ENCODE data around the gene APOD. TPM values are rescaled to one million over a fixed set of nuclear protein-coding genes. Genes with fewer than 3 reads are reported as not detected.

Gene APOD
- total RNA-seq, 6 donors from 2014 or later = 29.7 to 120 (median 67.4) TPM

DNA sequence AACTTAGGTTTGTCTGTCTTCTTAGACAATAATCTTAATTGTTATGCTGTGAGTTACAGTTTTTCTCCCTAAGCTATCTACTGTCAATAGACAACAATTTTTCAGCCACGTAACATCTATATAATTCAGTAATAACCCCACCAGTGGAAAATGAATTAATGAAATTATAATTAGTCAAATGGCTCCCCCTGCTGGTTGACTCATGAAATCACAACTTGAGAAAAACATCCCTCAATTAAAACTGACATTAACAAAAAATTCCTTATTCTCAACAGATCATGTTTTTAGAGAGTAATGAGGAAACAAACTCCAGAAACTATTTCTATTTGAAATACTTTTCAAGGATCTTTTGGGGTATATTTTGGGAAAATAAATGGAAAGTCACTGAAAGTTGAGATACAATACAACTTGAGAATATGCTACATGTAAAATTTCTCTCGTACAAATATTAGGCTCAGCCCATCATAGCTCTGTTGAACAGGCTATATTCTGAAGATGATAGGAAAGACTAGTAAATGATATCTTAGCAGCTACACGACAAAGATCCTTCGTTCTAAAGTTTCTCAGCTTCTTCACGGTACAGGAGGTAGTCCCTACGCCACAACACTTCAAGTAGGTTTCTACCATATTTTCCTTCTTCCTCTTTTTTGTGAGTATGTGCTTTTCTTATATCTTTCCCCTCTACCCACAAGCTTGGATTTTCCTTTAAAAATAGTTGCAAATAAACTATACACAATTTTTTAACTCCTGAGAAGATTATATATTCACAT is 61.3 kb downstream of the APOD start:
- WGBS, 2 donors = 56 to 59% methylated on average over 6 of the region's 6 CpGs

More for the DNA sequence above, 61.3 kb downstream of the APOD start:
- no peaks in the 10 kb centered on the region for H3K27me3 ChIP-seq
- no peak overlapping the region for H3K27ac ChIP-seq
- peaks cover 11 to 43% (median 16%) of the 10 kb centered on the region in 4 donors for H3K36me3 ChIP-seq
- H3K4me3 ChIP-seq = no peak overlapping the region
- no peak for DNase-seq
- ATAC-seq (ENCODE audit: low FRiP score in 2 of 2) = peak in 1 of 2 donors; percentile 53
- peaks cover 0 to 7% (median 2%) of the 10 kb centered on the region in 4 donors for H3K4me1 ChIP-seq
- no peak for TF ChIP-seq POLR2AphosphoS5 (IDR thresholded peaks at IDR 0.05)
- no peak for TF ChIP-seq EP300 (IDR thresholded peaks at IDR 0.05)
- TF ChIP-seq, protein P1, sequence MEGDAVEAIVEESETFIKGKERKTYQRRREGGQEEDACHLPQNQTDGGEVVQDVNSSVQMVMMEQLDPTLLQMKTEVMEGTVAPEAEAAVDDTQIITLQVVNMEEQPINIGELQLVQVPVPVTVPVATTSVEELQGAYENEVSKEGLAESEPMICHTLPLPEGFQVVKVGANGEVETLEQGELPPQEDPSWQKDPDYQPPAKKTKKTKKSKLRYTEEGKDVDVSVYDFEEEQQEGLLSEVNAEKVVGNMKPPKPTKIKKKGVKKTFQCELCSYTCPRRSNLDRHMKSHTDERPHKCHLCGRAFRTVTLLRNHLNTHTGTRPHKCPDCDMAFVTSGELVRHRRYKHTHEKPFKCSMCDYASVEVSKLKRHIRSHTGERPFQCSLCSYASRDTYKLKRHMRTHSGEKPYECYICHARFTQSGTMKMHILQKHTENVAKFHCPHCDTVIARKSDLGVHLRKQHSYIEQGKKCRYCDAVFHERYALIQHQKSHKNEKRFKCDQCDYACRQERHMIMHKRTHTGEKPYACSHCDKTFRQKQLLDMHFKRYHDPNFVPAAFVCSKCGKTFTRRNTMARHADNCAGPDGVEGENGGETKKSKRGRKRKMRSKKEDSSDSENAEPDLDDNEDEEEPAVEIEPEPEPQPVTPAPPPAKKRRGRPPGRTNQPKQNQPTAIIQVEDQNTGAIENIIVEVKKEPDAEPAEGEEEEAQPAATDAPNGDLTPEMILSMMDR (IDR thresholded peaks at IDR 0.05) = peak; percentile 60 to 81 (median 70)
- H3K9me3 ChIP-seq = no peaks in the 10 kb centered on the region

Small RNAs within 50 kb of the gene (small RNA-seq; reads per million reads assigned to genes)
- gene RN7SL73P = 0 reads per million in 4 donors
- gene RNU6ATAC24P = 0 reads per million in 4 donors

Other genes starting within 250 kb of the APOD start
- 10 to 100 TPM; 30.6 to 75.2 (median 52.3) TPM for gene ACAP2, start 140.9 kb downstream of the APOD start, total RNA-seq
- gene PPP1R2, start 40.6 kb downstream of the APOD start, total RNA-seq = 100 to 1,000 TPM in 2 of 6 donors, 10 to 100 TPM in 4; 38.5 to 170 (median 61.2) TPM
- gene MUC20, start 137.0 kb upstream of the APOD start, total RNA-seq = 10 to 100 TPM; 10.1 to 39.8 (median 15.2) TPM
- gene MUC4, start 228.0 kb upstream of the APOD start, total RNA-seq = 10 to 100 TPM in 4 of 6 donors, 1 to 10 TPM in 2; 4.6 to 75.4 (median 11.3) TPM